NB4 (cell line): ENCODE results near the gene MVB12A.

Experiments used
- POLR2A ChIP-seq: IDR thresholded peaks from 2 replicates; pipeline ENCODE4 v1.6.1; 2011; ENCODE audit warnings: mild to moderate bottlenecking; ENCODE audit not compliant: insufficient read length; ENCODE audit errors: extremely low read depth
- TF ChIP-seq, protein P1 (sequence below): IDR thresholded peaks from one replicate; pipeline ENCODE4 v1.5.1; 2012; ENCODE audit warnings: low read depth, low read length
- TF ChIP-seq, protein P2 (sequence below): IDR thresholded peaks from 2 replicates; pipeline ENCODE4 v1.6.1; 2011; ENCODE audit warnings: low read depth, low read length

DNA sequence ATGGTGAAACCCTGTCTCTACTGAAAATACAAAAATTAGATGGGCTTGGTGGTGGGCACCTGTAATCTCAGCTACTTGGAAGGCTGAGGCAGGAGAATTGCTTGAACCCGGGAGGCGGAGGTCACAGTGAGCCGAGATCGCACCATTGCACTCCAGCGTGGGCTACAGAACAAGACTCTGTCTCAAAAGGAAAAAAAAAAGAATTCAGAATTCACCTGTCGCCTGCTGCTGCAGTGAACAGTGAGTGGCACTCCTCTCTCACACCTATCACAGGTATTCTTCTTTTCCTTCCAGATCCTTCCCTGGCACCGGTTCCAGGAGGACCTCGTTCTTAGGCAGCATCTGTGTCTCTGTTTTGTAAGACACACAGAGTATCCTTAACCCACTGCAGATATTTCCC lies 5.8 kb upstream of the MVB12A start:
- TF ChIP-seq, protein P1, sequence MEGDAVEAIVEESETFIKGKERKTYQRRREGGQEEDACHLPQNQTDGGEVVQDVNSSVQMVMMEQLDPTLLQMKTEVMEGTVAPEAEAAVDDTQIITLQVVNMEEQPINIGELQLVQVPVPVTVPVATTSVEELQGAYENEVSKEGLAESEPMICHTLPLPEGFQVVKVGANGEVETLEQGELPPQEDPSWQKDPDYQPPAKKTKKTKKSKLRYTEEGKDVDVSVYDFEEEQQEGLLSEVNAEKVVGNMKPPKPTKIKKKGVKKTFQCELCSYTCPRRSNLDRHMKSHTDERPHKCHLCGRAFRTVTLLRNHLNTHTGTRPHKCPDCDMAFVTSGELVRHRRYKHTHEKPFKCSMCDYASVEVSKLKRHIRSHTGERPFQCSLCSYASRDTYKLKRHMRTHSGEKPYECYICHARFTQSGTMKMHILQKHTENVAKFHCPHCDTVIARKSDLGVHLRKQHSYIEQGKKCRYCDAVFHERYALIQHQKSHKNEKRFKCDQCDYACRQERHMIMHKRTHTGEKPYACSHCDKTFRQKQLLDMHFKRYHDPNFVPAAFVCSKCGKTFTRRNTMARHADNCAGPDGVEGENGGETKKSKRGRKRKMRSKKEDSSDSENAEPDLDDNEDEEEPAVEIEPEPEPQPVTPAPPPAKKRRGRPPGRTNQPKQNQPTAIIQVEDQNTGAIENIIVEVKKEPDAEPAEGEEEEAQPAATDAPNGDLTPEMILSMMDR: no peak
- TF ChIP-seq, protein P2, sequence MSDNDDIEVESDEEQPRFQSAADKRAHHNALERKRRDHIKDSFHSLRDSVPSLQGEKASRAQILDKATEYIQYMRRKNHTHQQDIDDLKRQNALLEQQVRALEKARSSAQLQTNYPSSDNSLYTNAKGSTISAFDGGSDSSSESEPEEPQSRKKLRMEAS: no peak
- TF ChIP-seq POLR2A: no peak
